Activated CD8-positive, alpha-beta T cell treated with anti-CD3 and anti-CD28 coated beads for 36 hours (primary cell): ENCODE data around the gene PIWIL4. TPM values are rescaled to one million over a fixed set of nuclear protein-coding genes. Genes with fewer than 3 reads are reported as not detected.
A peak's percentile ranks its signal among the peaks of the same experiment; 100 is the strongest.
"Not testable (repeated sequence)": the region's sequence is repeated elsewhere in the genome, so short reads cannot be mapped to it uniquely, and the experiment has no call there.

Experiments used
- ATAC-seq: fragments of 200-7000 bp; cut with Tn5 transposase; one replicate; pipeline ENCODE4 v1.10.0; 2021; ENCODE audit warnings: mild to moderate bottlenecking, moderate library complexity
- CTCF ChIA-PET: fragments of 350-600 bp; sonication (Branson Sonifier 250); formaldehyde crosslinking; loops from one replicate; lab custom pipeline; 2021; ENCODE audit warnings: antibody characterized with exemption; lab: Charles Lee
- POLR2A ChIA-PET: fragments of 350-600 bp; sonication (Branson Sonifier 250); formaldehyde crosslinking; loops from one replicate; lab custom pipeline; 2021; ENCODE audit warnings: antibody characterized with exemption; lab: Charles Lee
- DNase-seq: peaks from one replicate; pipeline ENCODE4 v3.0.0-alpha.2; 2020
- H3K27ac Mint-ChIP-seq: one replicate; pipeline ENCODE4 v1.8.0; 2021; ENCODE audit warnings: mild to moderate bottlenecking, mixed read lengths
- H3K27me3 Mint-ChIP-seq: one replicate; pipeline ENCODE4 v1.8.0; 2021; ENCODE audit warnings: mixed read lengths
- H3K36me3 Mint-ChIP-seq: one replicate; pipeline ENCODE4 v1.8.0; 2021; ENCODE audit warnings: low read depth, mixed read lengths
- H3K4me1 Mint-ChIP-seq: one replicate; pipeline ENCODE4 v1.8.0; 2021; ENCODE audit warnings: low read depth, mixed read lengths
- H3K4me3 Mint-ChIP-seq: one replicate; pipeline ENCODE4 v1.8.0; 2021; ENCODE audit warnings: mild to moderate bottlenecking, moderate library complexity, mixed read lengths
- H3K9me3 Mint-ChIP-seq: one replicate; pipeline ENCODE4 v1.8.0; 2021; ENCODE audit warnings: mixed read lengths
- CTCF ChIP-seq: fragments of 200-600 bp; IDR thresholded peaks from one replicate; pipeline ENCODE4 v1.8.0; 2022; ENCODE audit warnings: antibody characterized with exemption, mild to moderate bottlenecking
- intact Hi-C: fragments of 100-400 bp; cut with micrococcal nuclease; formaldehyde crosslinking; loops from one replicate; pipeline ENCODE4 v1.10.0; 2022
- total RNA-seq, 2 experiments: library from RNA; stranded (reverse); gene quantifications; one replicate each; pipeline ENCODE4 v1.2.3, GENCODE V29; 2021

The PIWIL4 gene
- total RNA-seq, 2 experiments from 2014 or later: 0.36 to 0.50 TPM

- peak; percentile 90 for ATAC-seq
- Mint-ChIP-seq H3K27ac (no peak overlapping the region), H3K4me1 (no peaks in the 10 kb centered on the region), H3K27me3 (peaks cover 8% of the 10 kb centered on the region), H3K9me3 (peaks cover 7% of the 10 kb centered on the region), H3K36me3 (peaks cover 6% of the 10 kb centered on the region), H3K4me3 (no peak overlapping the region)
- ChIA-PET POLR2A (no interaction called here), CTCF (interaction anchor here (0.6 to 2.8 kb wide), 27 partner anchors 8 to 1568 kb away, joined by 3 to 23 read pairs (median 4); no protein-coding TSS in a partner anchor)
- TF ChIP-seq CTCF: peak; percentile 56
- DNase-seq: peak; percentile 70
- intact Hi-C loops: loop anchor here (1.0 to 10.0 kb wide), 2 partner anchors 142 to 274 kb away; partner anchors contain the start of gene AMOTL1
These were observed 56.1 kb downstream of the PIWIL4 start for GRCh38 chr11:94623120-94623735.

GRCh38 chr11:94625422-94625821 lies 58.3 kb downstream of the PIWIL4 start:
- DNase-seq, ATAC-seq, H3K9me3 Mint-ChIP-seq, H3K27ac Mint-ChIP-seq, H3K36me3 Mint-ChIP-seq, H3K4me3 Mint-ChIP-seq, CTCF ChIA-PET, H3K27me3 Mint-ChIP-seq, H3K4me1 Mint-ChIP-seq, POLR2A ChIA-PET: not testable (repeated sequence)
- intact Hi-C loops: loop anchor here (10.0 kb wide), 1 partner anchor 139 kb away; the partner anchor contains the start of gene AMOTL1

- ATAC-seq, H3K27me3 Mint-ChIP-seq, H3K4me1 Mint-ChIP-seq, DNase-seq, H3K36me3 Mint-ChIP-seq, H3K9me3 Mint-ChIP-seq, POLR2A ChIA-PET, H3K4me3 Mint-ChIP-seq, H3K27ac Mint-ChIP-seq: not testable (repeated sequence)
- intact Hi-C loops: loop anchor here (10.0 kb wide), 1 partner anchor 138 kb away; the partner anchor contains the start of gene AMOTL1
- CTCF ChIA-PET: interaction anchor here (1.3 kb wide), 1 partner anchor 518 kb away, joined by 3 read pairs; no protein-coding TSS in a partner anchor
These were observed 59.9 kb downstream of the PIWIL4 start for GRCh38 chr11:94627003-94627560.

- intact Hi-C loops: loop anchor here (10.0 kb wide), 1 partner anchor 135 kb away; the partner anchor contains the start of gene AMOTL1
- Mint-ChIP-seq H3K9me3 (peaks cover 7% of the 10 kb centered on the region), H3K36me3 (peaks cover 6% of the 10 kb centered on the region), H3K4me3 (no peak overlapping the region), H3K27me3 (peaks cover 6% of the 10 kb centered on the region), H3K27ac (no peak overlapping the region), H3K4me1 (no peaks in the 10 kb centered on the region)
- TF ChIP-seq CTCF: no peak
- ATAC-seq: no peak
- DNase-seq: no peak
- ChIA-PET CTCF (no interaction called here), POLR2A (no interaction called here)
These were observed 62.6 kb downstream of the PIWIL4 start for GRCh38 chr11:94629741-94630140.

- Mint-ChIP-seq H3K4me3 (no peak overlapping the region), H3K9me3 (peaks cover 7% of the 10 kb centered on the region), H3K27me3 (peaks cover 6% of the 10 kb centered on the region), H3K36me3 (peaks cover 6% of the 10 kb centered on the region), H3K27ac (no peak overlapping the region), H3K4me1 (no peaks in the 10 kb centered on the region)
- POLR2A ChIA-PET: no interaction called here
- DNase-seq: no peak
- intact Hi-C loops: no loop called here
- CTCF ChIA-PET: no interaction called here
- no peak for ATAC-seq
- no peak for TF ChIP-seq CTCF
These were observed 63.1 kb downstream of the PIWIL4 start for GRCh38 chr11:94630221-94630620.

- intact Hi-C loops: no loop called here
- TF ChIP-seq CTCF: no peak
- no peak overlapping the region for H3K4me3 Mint-ChIP-seq
- DNase-seq (no peak), ATAC-seq (no peak)
- no peaks in the 10 kb centered on the region for H3K9me3 Mint-ChIP-seq
- CTCF ChIA-PET: interaction anchor here (0.8 kb wide), 1 partner anchor 9 kb away, joined by 3 read pairs; no protein-coding TSS in a partner anchor
- POLR2A ChIA-PET: no interaction called here
- no peaks in the 10 kb centered on the region for H3K27me3 Mint-ChIP-seq
- H3K36me3 Mint-ChIP-seq: no peaks in the 10 kb centered on the region
- H3K27ac Mint-ChIP-seq: no peak overlapping the region
- H3K4me1 Mint-ChIP-seq: no peaks in the 10 kb centered on the region
These were observed 65.2 kb downstream of the PIWIL4 start for GRCh38 chr11:94632356-94632755.
